Lower leg skin (tissue), 4 donors: ENCODE data around the gene SASH1. TPM values are rescaled to one million over a fixed set of nuclear protein-coding genes. Genes with fewer than 3 reads are reported as not detected.
A peak's percentile ranks its signal among the peaks of the same experiment; 100 is the strongest.

Experiments
- DNase-seq, 2 donors: peaks; one replicate each; pipeline ENCODE4 v3.0.0-alpha.2; 2019; ENCODE audit warnings: low spot score in 2 of 2
- H3K4me3 ChIP-seq: fragments of 200-600 bp; sonication (generic); 2 replicates; pipeline ENCODE4 v1.5.1; 2017; ENCODE audit warnings: mild to moderate bottlenecking, low read depth; ENCODE audit not compliant: poor library complexity, severe bottlenecking
- POLR2A ChIP-seq, 2 donors: fragments of 450-650 bp; IDR thresholded peaks; one replicate each; pipeline ENCODE4 v1.6.1; 2016 to 2017; ENCODE audit warnings: antibody characterized with exemption in 2 of 2, mild to moderate bottlenecking in 1 of 2, moderate library complexity in 1 of 2
- WGBS, 2 donors: methylation state at CpG; one replicate each; pipeline ENCODE4 v1.1.5; 2018; 5-methylcytosine and 5-hydroxymethylcytosine counted together
- intact Hi-C: fragments of 100-400 bp; cut with DNase I; formaldehyde crosslinking; loops from one replicate; pipeline ENCODE4 v1.15.0; 2023; ENCODE audit warnings: low total_unique reads
- total RNA-seq, 4 donors: library from RNA; depleted of rRNA; stranded (reverse); fragments of >200 nt; gene quantifications; one replicate each; pipeline ENCODE4 v1.1.0, GENCODE V29; 2016
- TF ChIP-seq, protein P1 (sequence below), 3 donors: fragments of 450-650 bp; IDR thresholded peaks; one replicate each; pipeline ENCODE4 v1.5.1; 2016; ENCODE audit warnings: antibody characterized with exemption in 3 of 3, mild to moderate bottlenecking in 3 of 3, moderate library complexity in 2 of 3

The SASH1 gene
- total RNA-seq, 4 donors from 2014 or later: 74.9 to 106 (median 91.5) TPM

DNA sequence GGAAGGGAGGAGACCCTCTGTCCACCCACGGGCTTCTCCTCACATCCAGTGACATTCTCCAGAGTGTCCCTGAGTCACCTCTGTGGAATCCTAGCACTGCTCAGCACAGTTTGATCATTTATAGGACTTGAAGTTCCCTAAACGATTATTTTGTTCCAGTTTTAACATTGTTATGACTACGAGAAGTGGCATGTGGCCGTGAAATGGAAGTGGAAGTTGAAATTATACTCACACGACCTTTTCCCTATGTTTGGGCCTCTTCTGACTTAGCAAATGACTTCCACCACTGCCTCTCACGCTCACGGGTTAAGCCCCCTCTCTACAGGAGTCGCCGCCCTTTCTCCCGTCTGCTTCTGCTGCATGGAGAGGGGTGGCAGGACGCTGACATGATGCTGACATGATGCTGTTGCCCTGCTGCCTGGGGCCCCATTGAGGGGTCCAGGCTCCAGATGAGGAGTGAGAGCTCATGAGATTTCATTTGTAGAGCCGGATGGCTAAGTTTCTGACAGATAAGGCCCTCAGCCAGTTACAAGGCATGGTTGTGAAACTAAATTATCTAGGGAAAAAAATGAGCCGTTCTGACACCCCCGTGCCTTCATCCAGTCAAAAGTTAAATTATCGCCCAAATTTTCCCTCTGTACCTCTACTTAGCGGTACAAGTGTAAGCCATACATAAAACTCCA lies 250.6 kb downstream of the SASH1 start:
- intact Hi-C loops: no loop called here
- TF ChIP-seq POLR2A (IDR thresholded peaks at IDR 0.05): no peak
- TF ChIP-seq, protein P1, sequence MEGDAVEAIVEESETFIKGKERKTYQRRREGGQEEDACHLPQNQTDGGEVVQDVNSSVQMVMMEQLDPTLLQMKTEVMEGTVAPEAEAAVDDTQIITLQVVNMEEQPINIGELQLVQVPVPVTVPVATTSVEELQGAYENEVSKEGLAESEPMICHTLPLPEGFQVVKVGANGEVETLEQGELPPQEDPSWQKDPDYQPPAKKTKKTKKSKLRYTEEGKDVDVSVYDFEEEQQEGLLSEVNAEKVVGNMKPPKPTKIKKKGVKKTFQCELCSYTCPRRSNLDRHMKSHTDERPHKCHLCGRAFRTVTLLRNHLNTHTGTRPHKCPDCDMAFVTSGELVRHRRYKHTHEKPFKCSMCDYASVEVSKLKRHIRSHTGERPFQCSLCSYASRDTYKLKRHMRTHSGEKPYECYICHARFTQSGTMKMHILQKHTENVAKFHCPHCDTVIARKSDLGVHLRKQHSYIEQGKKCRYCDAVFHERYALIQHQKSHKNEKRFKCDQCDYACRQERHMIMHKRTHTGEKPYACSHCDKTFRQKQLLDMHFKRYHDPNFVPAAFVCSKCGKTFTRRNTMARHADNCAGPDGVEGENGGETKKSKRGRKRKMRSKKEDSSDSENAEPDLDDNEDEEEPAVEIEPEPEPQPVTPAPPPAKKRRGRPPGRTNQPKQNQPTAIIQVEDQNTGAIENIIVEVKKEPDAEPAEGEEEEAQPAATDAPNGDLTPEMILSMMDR (IDR thresholded peaks at IDR 0.05): no peak
- 56 to 67% methylated on average over 16 of the region's 16 CpGs for WGBS, 2 donors
- peak in 1 of 2 donors; percentile 59 for DNase-seq
- no peak overlapping the region for H3K4me3 ChIP-seq

GRCh38 chr6:148593813-148594170 lies 251.2 kb downstream of the SASH1 start:
- 58 to 62% methylated on average over 6 of the region's 6 CpGs for WGBS, 2 donors
- intact Hi-C loops: no loop called here
- TF ChIP-seq, protein P1 (IDR thresholded peaks at IDR 0.05): no peak
- TF ChIP-seq POLR2A (IDR thresholded peaks at IDR 0.05): no peak
- H3K4me3 ChIP-seq: no peak overlapping the region
- no peak for DNase-seq

- TF ChIP-seq, protein P1 (IDR thresholded peaks at IDR 0.05): no peak
- no peak for TF ChIP-seq POLR2A (IDR thresholded peaks at IDR 0.05)
- 93% methylated on average over 6 of the region's 6 CpGs for WGBS, 2 donors
- H3K4me3 ChIP-seq: no peak overlapping the region
- no peak for DNase-seq
- intact Hi-C loops: no loop called here
Observed at GRCh38 chr6:148595550-148595949, 252.9 kb downstream of the SASH1 start.

- H3K4me3 ChIP-seq: no peak overlapping the region
- no peak for DNase-seq
- intact Hi-C loops: no loop called here
- WGBS, 2 donors: 84 to 90% methylated on average over 3 of the region's 3 CpGs
- no peak for TF ChIP-seq POLR2A (IDR thresholded peaks at IDR 0.05)
- TF ChIP-seq, protein P1 (IDR thresholded peaks at IDR 0.05): no peak
Observed at GRCh38 chr6:148596891-148597455, 254.3 kb downstream of the SASH1 start.

- no peak for DNase-seq
- no peak overlapping the region for H3K4me3 ChIP-seq
- intact Hi-C loops: no loop called here
- TF ChIP-seq POLR2A (IDR thresholded peaks at IDR 0.05): no peak
- TF ChIP-seq, protein P1 (IDR thresholded peaks at IDR 0.05): no peak
- 41 to 56% methylated on average over 3 of the region's 3 CpGs for WGBS, 2 donors
Observed at GRCh38 chr6:148598724-148599123, 256.1 kb downstream of the SASH1 start.
